Neural cell (in vitro differentiated cells): ENCODE data around the gene TNFRSF8.

Experiments used
- EZH2 ChIP-seq: fragments of 200-600, 300-800 bp; shearing (Covaris generic), sonication (generic); IDR thresholded peaks from 2 replicates; pipeline ENCODE4 v1.6.1; 2014; ENCODE audit warnings: antibody characterized with exemption, low read length, borderline replicate concordance, mild to moderate bottlenecking; ENCODE audit not compliant: insufficient read depth, poor library complexity, severe bottlenecking
- RAD21 ChIP-seq: fragments of 450-650 bp; conservative IDR thresholded peaks from 2 replicates; pipeline ENCODE4 v1.6.1; 2014; ENCODE audit warnings: antibody characterized with exemption, mild to moderate bottlenecking, moderate library complexity
- TAF1 ChIP-seq: IDR thresholded peaks from 2 replicates; pipeline ENCODE4 v1.6.1; 2012; ENCODE audit warnings: low read depth
- TF ChIP-seq, protein P1 (sequence below): fragments of 450-650 bp; IDR thresholded peaks from 2 replicates; pipeline ENCODE4 v1.5.1; 2014; ENCODE audit warnings: antibody characterized with exemption, mild to moderate bottlenecking, moderate library complexity; ENCODE audit not compliant: poor library complexity, severe bottlenecking
- TF ChIP-seq, protein P2 (sequence below): IDR thresholded peaks from 2 replicates; pipeline ENCODE4 v1.6.1; 2012; ENCODE audit warnings: borderline replicate concordance

DNA sequence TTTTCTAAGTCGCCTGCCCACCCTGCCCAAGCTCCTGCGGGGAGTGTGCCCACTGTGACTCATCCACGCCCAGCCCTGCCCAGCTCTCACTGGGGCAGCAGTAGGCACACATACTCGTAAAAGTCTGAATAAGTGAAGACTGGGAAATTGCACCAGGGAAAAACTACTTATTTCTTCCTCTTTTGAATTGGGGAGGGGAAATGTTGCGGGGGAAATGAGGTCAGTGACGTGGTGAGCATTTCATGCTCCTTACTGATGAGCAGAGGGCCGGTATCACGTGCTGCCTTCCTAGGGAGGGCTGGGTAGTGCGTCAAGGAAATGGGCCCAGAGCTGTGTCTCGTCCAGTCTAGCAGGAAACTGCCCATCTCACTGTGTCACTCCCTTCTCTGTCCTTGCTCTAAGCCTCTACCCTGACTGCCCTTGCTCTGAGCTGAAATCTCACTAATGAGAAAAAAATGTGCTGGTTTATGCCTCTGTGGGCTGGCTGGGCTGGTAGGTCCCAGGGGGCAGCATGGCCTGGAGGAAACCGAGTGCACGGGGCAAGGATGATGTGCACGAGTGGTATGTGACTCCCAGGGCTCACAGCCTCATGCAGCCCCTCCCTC, 90.2 kb downstream of the TNFRSF8 start:
- TF ChIP-seq, protein P1, sequence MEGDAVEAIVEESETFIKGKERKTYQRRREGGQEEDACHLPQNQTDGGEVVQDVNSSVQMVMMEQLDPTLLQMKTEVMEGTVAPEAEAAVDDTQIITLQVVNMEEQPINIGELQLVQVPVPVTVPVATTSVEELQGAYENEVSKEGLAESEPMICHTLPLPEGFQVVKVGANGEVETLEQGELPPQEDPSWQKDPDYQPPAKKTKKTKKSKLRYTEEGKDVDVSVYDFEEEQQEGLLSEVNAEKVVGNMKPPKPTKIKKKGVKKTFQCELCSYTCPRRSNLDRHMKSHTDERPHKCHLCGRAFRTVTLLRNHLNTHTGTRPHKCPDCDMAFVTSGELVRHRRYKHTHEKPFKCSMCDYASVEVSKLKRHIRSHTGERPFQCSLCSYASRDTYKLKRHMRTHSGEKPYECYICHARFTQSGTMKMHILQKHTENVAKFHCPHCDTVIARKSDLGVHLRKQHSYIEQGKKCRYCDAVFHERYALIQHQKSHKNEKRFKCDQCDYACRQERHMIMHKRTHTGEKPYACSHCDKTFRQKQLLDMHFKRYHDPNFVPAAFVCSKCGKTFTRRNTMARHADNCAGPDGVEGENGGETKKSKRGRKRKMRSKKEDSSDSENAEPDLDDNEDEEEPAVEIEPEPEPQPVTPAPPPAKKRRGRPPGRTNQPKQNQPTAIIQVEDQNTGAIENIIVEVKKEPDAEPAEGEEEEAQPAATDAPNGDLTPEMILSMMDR = no peak
- TF ChIP-seq, protein P2, sequence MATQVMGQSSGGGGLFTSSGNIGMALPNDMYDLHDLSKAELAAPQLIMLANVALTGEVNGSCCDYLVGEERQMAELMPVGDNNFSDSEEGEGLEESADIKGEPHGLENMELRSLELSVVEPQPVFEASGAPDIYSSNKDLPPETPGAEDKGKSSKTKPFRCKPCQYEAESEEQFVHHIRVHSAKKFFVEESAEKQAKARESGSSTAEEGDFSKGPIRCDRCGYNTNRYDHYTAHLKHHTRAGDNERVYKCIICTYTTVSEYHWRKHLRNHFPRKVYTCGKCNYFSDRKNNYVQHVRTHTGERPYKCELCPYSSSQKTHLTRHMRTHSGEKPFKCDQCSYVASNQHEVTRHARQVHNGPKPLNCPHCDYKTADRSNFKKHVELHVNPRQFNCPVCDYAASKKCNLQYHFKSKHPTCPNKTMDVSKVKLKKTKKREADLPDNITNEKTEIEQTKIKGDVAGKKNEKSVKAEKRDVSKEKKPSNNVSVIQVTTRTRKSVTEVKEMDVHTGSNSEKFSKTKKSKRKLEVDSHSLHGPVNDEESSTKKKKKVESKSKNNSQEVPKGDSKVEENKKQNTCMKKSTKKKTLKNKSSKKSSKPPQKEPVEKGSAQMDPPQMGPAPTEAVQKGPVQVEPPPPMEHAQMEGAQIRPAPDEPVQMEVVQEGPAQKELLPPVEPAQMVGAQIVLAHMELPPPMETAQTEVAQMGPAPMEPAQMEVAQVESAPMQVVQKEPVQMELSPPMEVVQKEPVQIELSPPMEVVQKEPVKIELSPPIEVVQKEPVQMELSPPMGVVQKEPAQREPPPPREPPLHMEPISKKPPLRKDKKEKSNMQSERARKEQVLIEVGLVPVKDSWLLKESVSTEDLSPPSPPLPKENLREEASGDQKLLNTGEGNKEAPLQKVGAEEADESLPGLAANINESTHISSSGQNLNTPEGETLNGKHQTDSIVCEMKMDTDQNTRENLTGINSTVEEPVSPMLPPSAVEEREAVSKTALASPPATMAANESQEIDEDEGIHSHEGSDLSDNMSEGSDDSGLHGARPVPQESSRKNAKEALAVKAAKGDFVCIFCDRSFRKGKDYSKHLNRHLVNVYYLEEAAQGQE = no peak
- TF ChIP-seq EZH2 (no peak), RAD21 (no peak), TAF1 (no peak)
